WTC11 (cell line): ENCODE results near the gene SMIM41. TPM values are rescaled to one million over a fixed set of nuclear protein-coding genes. Genes with fewer than 3 reads are reported as not detected.

Source experiments
- ATAC-seq: fragments of 200-7000 bp; cut with Tn5 transposase; 2 replicates; pipeline ENCODE4 v1.10.0; 2021; ENCODE audit warnings: mild to moderate bottlenecking, moderate library complexity
- CTCF ChIA-PET: fragments of 300-600 bp; sonication (Branson Sonifier 250); formaldehyde crosslinking; loops from one replicate; lab custom pipeline; 2021; ENCODE audit warnings: antibody characterized with exemption; lab: Charles Lee
- POLR2A ChIA-PET: fragments of 350-600 bp; sonication (Branson Sonifier 250); formaldehyde crosslinking; loops from one replicate; lab custom pipeline; 2021; ENCODE audit warnings: antibody characterized with exemption; lab: Charles Lee
- DNase-seq: peaks from one replicate; pipeline ENCODE4 v3.0.0; 2021; ENCODE audit warnings: low spot score
- H3K27ac Mint-ChIP-seq: 2 replicates; pipeline ENCODE4 v1.8.0; 2021; ENCODE audit warnings: mixed read lengths
- H3K27me3 Mint-ChIP-seq: 2 replicates; pipeline ENCODE4 v1.8.0; 2021; ENCODE audit warnings: low read depth, mild to moderate bottlenecking, moderate library complexity, mixed read lengths
- H3K36me3 Mint-ChIP-seq: 2 replicates; pipeline ENCODE4 v1.8.0; 2021; ENCODE audit warnings: mixed read lengths
- H3K4me1 Mint-ChIP-seq: 2 replicates; pipeline ENCODE4 v1.8.0; 2022; ENCODE audit warnings: mixed read lengths
- H3K4me3 Mint-ChIP-seq: 2 replicates; pipeline ENCODE4 v1.8.0; 2021; ENCODE audit warnings: mild to moderate bottlenecking, moderate library complexity, mixed read lengths
- H3K9me3 Mint-ChIP-seq: 2 replicates; pipeline ENCODE4 v1.8.0; 2021; ENCODE audit warnings: mixed read lengths
- ATF2 ChIP-seq: sonication (generic); formaldehyde crosslinking; IDR thresholded peaks from 2 replicates; pipeline ENCODE4 v1.8.1; 2022; ENCODE audit warnings: low read depth, missing genetic modification reagents, borderline replicate concordance
- ATF6 ChIP-seq: sonication (generic); formaldehyde crosslinking; IDR thresholded peaks from 2 replicates; pipeline ENCODE4 v1.8.1; 2023; ENCODE audit warnings: mild to moderate bottlenecking, missing genetic modification reagents
- CTCF ChIP-seq: fragments of 200-600 bp; IDR thresholded peaks from 2 replicates; pipeline ENCODE4 v1.8.0; 2022; ENCODE audit warnings: antibody characterized with exemption
- E2F1 ChIP-seq: sonication (generic); formaldehyde crosslinking; IDR thresholded peaks from 2 replicates; pipeline ENCODE4 v1.8.0; 2022; ENCODE audit warnings: mild to moderate bottlenecking, missing genetic modification reagents
- FOXP1 ChIP-seq: sonication (generic); formaldehyde crosslinking; IDR thresholded peaks from 2 replicates; pipeline ENCODE4 v1.8.0; 2022; ENCODE audit warnings: missing genetic modification reagents, mild to moderate bottlenecking, moderate library complexity, borderline replicate concordance
- FOXP4 ChIP-seq: sonication (generic); formaldehyde crosslinking; IDR thresholded peaks from 2 replicates; pipeline ENCODE4 v1.8.0; 2022; ENCODE audit warnings: mild to moderate bottlenecking, missing genetic modification reagents
- GRHL2 ChIP-seq: fragments of 250-450 bp; sonication (Bioruptor Pico); IDR thresholded peaks from 2 replicates; pipeline ENCODE4 v1.8.0; 2022; ENCODE audit warnings: mild to moderate bottlenecking, moderate library complexity; ENCODE audit not compliant: insufficient replicate concordance, severe bottlenecking
- HMGA2 ChIP-seq: fragments of 250-450 bp; sonication (Bioruptor Pico); IDR thresholded peaks from 2 replicates; pipeline ENCODE4 v1.4.0; 2021; ENCODE audit warnings: mild to moderate bottlenecking, moderate library complexity
- JAZF1 ChIP-seq: fragments of 250-450 bp; sonication (Bioruptor Pico); IDR thresholded peaks from 2 replicates; pipeline ENCODE4 v1.9.0; 2021; ENCODE audit warnings: moderate library complexity, mild to moderate bottlenecking, inconsistent platforms
- JUN ChIP-seq: sonication (generic); formaldehyde crosslinking; IDR thresholded peaks from 2 replicates; pipeline ENCODE4 v1.8.0; 2023; ENCODE audit warnings: mild to moderate bottlenecking, missing genetic modification reagents
- NR1H2 ChIP-seq: sonication (generic); formaldehyde crosslinking; IDR thresholded peaks from 2 replicates; pipeline ENCODE4 v1.9.0; 2021; ENCODE audit warnings: mild to moderate bottlenecking, moderate library complexity, missing genetic modification reagents
- PREB ChIP-seq: sonication (generic); formaldehyde crosslinking; IDR thresholded peaks from 2 replicates; pipeline ENCODE4 v1.8.1; 2022; ENCODE audit warnings: mild to moderate bottlenecking, missing genetic modification reagents, moderate library complexity, borderline replicate concordance
- SOX15 ChIP-seq: fragments of 250-450 bp; sonication (Bioruptor Pico); IDR thresholded peaks from 2 replicates; pipeline ENCODE4 v1.9.0; 2021; ENCODE audit warnings: mild to moderate bottlenecking
- SP1 ChIP-seq: sonication (generic); formaldehyde crosslinking; conservative IDR thresholded peaks from 2 replicates; pipeline ENCODE4 v1.8.1; 2022; ENCODE audit warnings: missing genetic modification reagents
- TEAD1 ChIP-seq: sonication (generic); formaldehyde crosslinking; IDR thresholded peaks from 2 replicates; pipeline ENCODE4 v1.8.0; 2022; ENCODE audit warnings: mild to moderate bottlenecking, missing genetic modification reagents
- TP53 ChIP-seq: sonication (generic); formaldehyde crosslinking; IDR thresholded peaks from 2 replicates; pipeline ENCODE4 v1.8.1; 2023; ENCODE audit warnings: mild to moderate bottlenecking, missing genetic modification reagents
- USF2 ChIP-seq: sonication (generic); formaldehyde crosslinking; IDR thresholded peaks from 2 replicates; pipeline ENCODE4 v1.8.1; 2023; ENCODE audit warnings: mild to moderate bottlenecking, missing genetic modification reagents, moderate library complexity
- ZBTB43 ChIP-seq: sonication (generic); formaldehyde crosslinking; IDR thresholded peaks from 2 replicates; pipeline ENCODE4 v1.8.1; 2023; ENCODE audit warnings: mild to moderate bottlenecking, missing genetic modification reagents
- ZNF121 ChIP-seq: sonication (generic); formaldehyde crosslinking; IDR thresholded peaks from 2 replicates; pipeline ENCODE4 v1.8.0; 2023; ENCODE audit warnings: missing genetic modification reagents
- ZNF423 ChIP-seq: fragments of 250-450 bp; sonication (Bioruptor Pico); IDR thresholded peaks from 2 replicates; pipeline ENCODE4 v2.1.2; 2022; ENCODE audit warnings: mild to moderate bottlenecking, moderate library complexity
- total RNA-seq: library from RNA; stranded (reverse); gene quantifications from 3 replicates; pipeline ENCODE4 v1.2.3, GENCODE V29; 2021

The SMIM41 gene
- total RNA-seq, 1 experiment from 2014 or later, result not detected

GRCh38 chr12:52050758-52051541, 28.6 kb upstream of the SMIM41 start, which contains the start of gene NR4A1:
Gene NR4A1, plus strand, starts transcription at chr12:52051442. Its CDS starts 2,887 bp downstream, at chr12:52054329.
- ATAC-seq, result peak; percentile 68
- peak within 1 kb of the TSS; percentile 87 for H3K27ac Mint-ChIP-seq
- ChIA-PET CTCF (interaction anchor here (0.6 to 2.9 kb wide), 25 partner anchors 11 to 926 kb away, joined by 3 to 57 read pairs (median 5); partner anchors contain the start of genes ATG101 and TAMALIN), POLR2A (interaction anchor here (0.6 to 1.8 kb wide), 13 partner anchors 9 to 30 kb away, joined by 3 to 11 read pairs (median 4); partner anchors contain the start of gene ATG101)
- H3K4me3 Mint-ChIP-seq, result peak within 1 kb of the TSS; percentile 86
- DNase-seq, result peak; percentile 90
- H3K27me3 Mint-ChIP-seq, result peaks cover 50% of the 10 kb centered on the region
- peaks cover 28% of the 10 kb centered on the region for H3K4me1 Mint-ChIP-seq
- no peaks in the 10 kb centered on the region for H3K36me3 Mint-ChIP-seq
- H3K9me3 Mint-ChIP-seq, result no peaks in the 10 kb centered on the region
- TF ChIP-seq ATF6 (CRISPR knock-in tag) (no peak), HMGA2 (CRISPR knock-in tag) (no peak), USF2 (CRISPR knock-in tag) (0 out of 2 replicates have a peak, but pooled peaks have one; percentile 4), SP1 (CRISPR knock-in tag) (peak; percentile 73), E2F1 (CRISPR knock-in tag) (no peak), NR1H2 (no peak), TEAD1 (CRISPR knock-in tag) (no peak), ZBTB43 (CRISPR knock-in tag) (no peak), ZNF423 (CRISPR knock-in tag) (peak; percentile 41), PREB (CRISPR knock-in tag) (no peak), ZNF121 (no peak), JAZF1 (CRISPR knock-in tag) (no peak), FOXP1 (CRISPR knock-in tag) (peak; percentile 11; the same call in 1 of the 2 replicates), CTCF (no peak), JUN (CRISPR knock-in tag) (no peak), GRHL2 (CRISPR knock-in tag) (no peak), ATF2 (no peak), SOX15 (CRISPR knock-in tag) (no peak), TP53 (CRISPR knock-in tag) (no peak), FOXP4 (CRISPR knock-in tag) (peak; percentile 68; the same call in 1 of the 2 replicates)
